ENCODE results near the gene THAP4.
"Not testable (repeated sequence)": the region's sequence is repeated elsewhere in the genome, so short reads cannot be mapped to it uniquely, and the experiment has no call there.

The THAP4 gene

GRCh38 chr2:241611062-241611461 lies 25.9 kb downstream of the THAP4 start:
- no peak for DNase-seq

GRCh38 chr2:241609859-241610793 lies 26.8 kb downstream of the THAP4 start:
- DNase-seq = peak; percentile 85 to 89

GRCh38 chr2:241608881-241609280 lies 28.1 kb downstream of the THAP4 start:
- no peak for DNase-seq

GRCh38 chr2:241607162-241607885 lies 29.6 kb downstream of the THAP4 start:
- DNase-seq = no peak

GRCh38 chr2:241606186-241606585 lies 30.8 kb downstream of the THAP4 start:
- DNase-seq = no peak

GRCh38 chr2:241603686-241604085 lies 33.3 kb downstream of the THAP4 start:
- no peak for DNase-seq

GRCh38 chr2:241602720-241603119 lies 34.2 kb downstream of the THAP4 start:
- no peak for DNase-seq

- no peak for DNase-seq
Measured at GRCh38 chr2:241601841-241602240, 35.1 kb downstream of the THAP4 start.

GRCh38 chr2:241599615-241600014 lies 37.3 kb downstream of the THAP4 start:
- DNase-seq = no peak

- DNase-seq = no peak
Measured at GRCh38 chr2:241598487-241598886, 38.5 kb downstream of the THAP4 start.

GRCh38 chr2:241598061-241598460 lies 38.9 kb downstream of the THAP4 start:
- DNase-seq = no peak

GRCh38 chr2:241597561-241597960 lies 39.4 kb downstream of the THAP4 start:
- DNase-seq = no peak

- peak in 1 of 2 experiments; percentile 15 for DNase-seq
Measured at GRCh38 chr2:241595600-241596140, 41.3 kb downstream of the THAP4 start.

GRCh38 chr2:241593271-241593670 lies 43.7 kb downstream of the THAP4 start:
- DNase-seq = no peak

- DNase-seq = no peak
Measured at GRCh38 chr2:241592126-241592845, 44.7 kb downstream of the THAP4 start.

GRCh38 chr2:241590496-241591455 lies 46.2 kb downstream of the THAP4 start:
- not testable (repeated sequence) for DNase-seq

GRCh38 chr2:241589863-241590262 lies 47.1 kb downstream of the THAP4 start:
- DNase-seq = not testable (repeated sequence)

- DNase-seq = no peak
Measured at GRCh38 chr2:241586564-241587264, 50.2 kb downstream of the THAP4 start.

- no peak for DNase-seq
Measured at GRCh38 chr2:241584436-241584835, 52.5 kb downstream of the THAP4 start.

- no peak for DNase-seq
Measured at GRCh38 chr2:241582806-241583205, 54.2 kb downstream of the THAP4 start.

- DNase-seq = no peak
Measured at GRCh38 chr2:241582328-241582727, 54.6 kb downstream of the THAP4 start.
